Pancreas (tissue), 10 donors: ENCODE data around the gene ADIPOR2. TPM values are rescaled to one million over a fixed set of nuclear protein-coding genes. Genes with fewer than 3 reads are reported as not detected.

Experiments
- ATAC-seq, 4 donors: fragments of 200-7000 bp; cut with Tn5 transposase; one replicate each; pipeline versions ENCODE4 v1.8.0 to v1.9.1; 2020; ENCODE audit warnings: mild to moderate bottlenecking in 4 of 4, moderate library complexity in 4 of 4
- DNase-seq, 6 donors: peaks; one replicate each; pipeline ENCODE4 v3.0.0-alpha.2; 2020
- FAIRE-seq: peaks from 2 replicates; lab custom pipeline; 2012; peaks lifted over from hg19 to GRCh38; lab: Jason Lieb, UNC
- H3K27ac ChIP-seq, 4 donors: fragments of 200-600 bp; sonication (generic); 1 replicate in 3 of 4; 2 replicates in 1 of 4; pipeline versions ENCODE4 v1.5.0 to v1.8.0; 2020
- H3K27me3 ChIP-seq, 4 donors: fragments of 200-600 bp; one replicate each; pipeline ENCODE4 v1.8.0; 2021
- H3K36me3 ChIP-seq, 3 donors: fragments of 200-600 bp; sonication (generic) in 1 of 3; one replicate each; pipeline versions ENCODE4 v1.5.0 to v1.8.0; 2020 to 2021
- H3K4me1 ChIP-seq, 3 donors: fragments of 200-600 bp; one replicate each; pipeline ENCODE4 v1.8.0; 2021
- H3K4me3 ChIP-seq, 4 donors: fragments of 200-600 bp; sonication (generic) in 2 of 4; one replicate each; pipeline versions ENCODE4 v1.5.0 to v1.8.0; 2020 to 2021
- H3K9me3 ChIP-seq, 4 donors: fragments of 200-600 bp; one replicate each; pipeline ENCODE4 v1.8.0; 2021
- CTCF ChIP-seq, 4 donors: fragments of 200-600 bp; sonication (generic) in 3 of 4; IDR thresholded peaks; one replicate each; pipeline versions ENCODE4 v1.5.0 to v1.8.0; 2021; ENCODE audit warnings: antibody characterized with exemption in 4 of 4
- WGBS, 2 donors: extraction: QIAGEN DNeasy Blood & Tissue Kit; methylation state at CpG; one replicate each; pipeline ENCODE4 v1.1.7; 2013; 5-methylcytosine and 5-hydroxymethylcytosine counted together
- intact Hi-C, 3 donors: fragments of 100-400 bp; cut with DNase I; formaldehyde crosslinking; loops; one replicate each; pipeline versions ENCODE4 v1.11.1 to v1.14.2; 2022
- polyA plus RNA-seq, 2 donors: library from polyadenylated mRNA; stranded (reverse); fragments of 200-250 nt; gene quantifications; one replicate each; pipeline ENCODE4 v1.2.3, GENCODE V29; 2013
- total RNA-seq, 6 donors: library from RNA; stranded (reverse); fragmentation: NEBNext Ultra II Directional in 4 of 6; extraction: Animal tissue kit (Norgen Biotek cat#: 25700) in 4 of 6; gene quantifications; one replicate each; pipeline versions ENCODE4 v1.2.1 to v1.2.4, GENCODE V29; 2021 to 2023
- donor health status: healthy with polysubstance abuse.
- donor health status: DM: no; HTN: no; CAD: no; lungs with moderate emphysema.
- donor health status: DM: no; HTN: no; CAD: no.
- donor health status: control.
- donor health status: control.
- donor health status: Bipolar disorder and iron deficiency.
- donor health status: DM: yes; HTN: yes; CAD: no.
- donor health status: DM: no; HTN: no; CAD: no.
- donor health status: DM: no; HTN: no; CAD: no.
- donor health status: DM: yes; HTN: yes; CAD: no.

Gene ADIPOR2
- total and polyA plus RNA-seq, 8 donors = 10.4 to 27.5 (median 22.1) TPM

GRCh38 chr12:1823237-1823636 is 132.4 kb downstream of the ADIPOR2 start:
- H3K9me3 ChIP-seq = no peaks in the 10 kb centered on the region
- ATAC-seq (no peak), FAIRE-seq (no peak), DNase-seq (no peak)
- no peak overlapping the region for H3K4me3 ChIP-seq
- H3K27ac ChIP-seq = no peak overlapping the region
- 88 to 92% methylated on average over 10 of the region's 10 CpGs for WGBS, 2 donors
- H3K4me1 ChIP-seq = no peaks in the 10 kb centered on the region
- intact Hi-C loops = no loop called here
- no peak for TF ChIP-seq CTCF (IDR thresholded peaks at IDR 0.05)
- H3K36me3 ChIP-seq = no peaks in the 10 kb centered on the region
- H3K27me3 ChIP-seq = no peaks in the 10 kb centered on the region

- ATAC-seq (no peak), DNase-seq (peak in 1 of 6 donors; percentile 47), FAIRE-seq (no peak)
- no peaks in the 10 kb centered on the region for H3K9me3 ChIP-seq
- intact Hi-C loops = no loop called here
- no peaks in the 10 kb centered on the region for H3K27me3 ChIP-seq
- H3K36me3 ChIP-seq = no peaks in the 10 kb centered on the region
- no peak for TF ChIP-seq CTCF (IDR thresholded peaks at IDR 0.05)
- H3K27ac ChIP-seq = no peak overlapping the region
- H3K4me1 ChIP-seq = peaks cover 0 to 2% (median 0%) of the 10 kb centered on the region in 3 donors
- H3K4me3 ChIP-seq = no peak overlapping the region
- 54 to 57% methylated on average over 14 of the region's 14 CpGs for WGBS, 2 donors
These were observed 134.7 kb downstream of the ADIPOR2 start for GRCh38 chr12:1825382-1826102.

GRCh38 chr12:1826401-1826800 is 135.5 kb downstream of the ADIPOR2 start:
- Histone ChIP-seq H3K27me3 (no peaks in the 10 kb centered on the region), H3K4me3 (no peak overlapping the region), H3K4me1 (peaks cover 0 to 6% (median 0%) of the 10 kb centered on the region in 3 donors), H3K27ac (no peak overlapping the region), H3K9me3 (no peaks in the 10 kb centered on the region), H3K36me3 (no peaks in the 10 kb centered on the region)
- no peak for TF ChIP-seq CTCF (IDR thresholded peaks at IDR 0.05)
- WGBS, 2 donors = 63 to 73% methylated on average over 15 of the region's 15 CpGs
- no peak for ATAC-seq
- FAIRE-seq = no peak
- DNase-seq = peak in 1 of 6 donors; percentile 64
- intact Hi-C loops = no loop called here

- H3K4me1 ChIP-seq = peaks cover 0 to 6% (median 0%) of the 10 kb centered on the region in 3 donors
- H3K4me3 ChIP-seq = no peak overlapping the region
- peak in 1 of 6 donors; percentile 51 for DNase-seq
- no peak overlapping the region for H3K27ac ChIP-seq
- TF ChIP-seq CTCF (IDR thresholded peaks at IDR 0.05) = no peak
- H3K36me3 ChIP-seq = no peaks in the 10 kb centered on the region
- intact Hi-C loops = no loop called here
- WGBS, 2 donors = 70 to 73% methylated on average over 24 to 25 of the region's 25 CpGs
- no peak for FAIRE-seq
- ATAC-seq = no peak
- no peaks in the 10 kb centered on the region for H3K27me3 ChIP-seq
- no peaks in the 10 kb centered on the region for H3K9me3 ChIP-seq
These were observed 136.2 kb downstream of the ADIPOR2 start for GRCh38 chr12:1826867-1827705.
